ENCODE results near the gene DLGAP4. TPM values are rescaled to one million over a fixed set of nuclear protein-coding genes. Genes with fewer than 3 reads are reported as not detected.
A peak's percentile ranks its signal among the peaks of the same experiment; 100 is the strongest.
"Not testable (repeated sequence)": the region's sequence is repeated elsewhere in the genome, so short reads cannot be mapped to it uniquely, and the experiment has no call there.

Gene DLGAP4
- total RNA-seq, 2 experiments from 2014 or later: 27.0 to 27.5 TPM

DNA sequence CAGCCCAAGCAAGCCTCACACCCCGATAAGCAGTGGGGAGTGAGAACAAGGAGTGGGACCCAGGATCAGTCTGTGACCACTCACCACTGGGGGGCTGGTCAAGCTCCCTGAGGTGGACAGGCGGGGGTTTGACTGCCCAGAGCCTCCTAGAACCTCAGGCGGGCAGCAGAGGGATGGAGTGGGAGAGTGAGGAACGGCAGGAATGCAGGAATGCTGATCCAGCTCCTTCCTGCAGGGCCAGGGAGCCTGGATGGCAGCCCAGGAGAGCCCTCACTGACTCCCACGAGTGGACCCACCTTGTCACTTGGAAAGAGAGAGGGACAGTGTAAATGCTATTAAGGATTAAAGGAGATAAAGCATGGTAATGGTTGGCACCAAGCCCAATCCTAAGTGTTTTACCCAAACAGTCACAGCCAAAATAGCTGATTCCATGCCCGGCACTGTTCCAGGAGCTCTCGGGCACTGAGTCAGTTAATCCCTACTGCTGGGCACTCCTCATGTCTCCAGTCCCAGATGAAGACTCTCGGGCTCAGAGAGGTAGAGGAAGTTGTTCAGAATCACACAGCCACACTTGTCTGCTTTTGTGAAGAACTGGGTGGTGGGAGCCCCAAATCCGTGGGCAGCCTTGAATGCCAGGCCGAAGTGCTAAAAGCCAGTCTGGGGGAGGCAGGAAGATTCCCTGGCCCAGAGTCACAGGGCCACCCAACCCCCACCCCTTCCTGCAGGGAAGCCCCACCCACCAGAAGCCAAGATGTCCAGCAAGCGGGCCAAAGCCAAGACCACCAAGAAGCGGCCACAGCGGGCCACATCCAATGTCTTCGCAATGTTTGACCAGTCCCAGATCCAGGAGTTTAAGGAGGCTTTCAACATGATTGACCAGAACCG is 238.2 kb downstream of the DLGAP4 start:
- H3K4me1 Mint-ChIP-seq: peaks cover 2% of the 10 kb centered on the region
- no peaks in the 10 kb centered on the region for H3K27me3 Mint-ChIP-seq
- no peak overlapping the region for H3K27ac Mint-ChIP-seq
- no peak overlapping the region for H3K4me3 Mint-ChIP-seq
- no peaks in the 10 kb centered on the region for H3K36me3 Mint-ChIP-seq
- ATAC-seq (ENCODE audit: low read depth): no peak
- no peak for DNase-seq
- POLR2A ChIA-PET: interaction anchor here (0.6 kb wide), 2 partner anchors 52 to 551 kb away, joined by 3 to 5 read pairs; partner anchors contain the start of gene RBL1
- no peaks in the 10 kb centered on the region for H3K9me3 Mint-ChIP-seq

DNA sequence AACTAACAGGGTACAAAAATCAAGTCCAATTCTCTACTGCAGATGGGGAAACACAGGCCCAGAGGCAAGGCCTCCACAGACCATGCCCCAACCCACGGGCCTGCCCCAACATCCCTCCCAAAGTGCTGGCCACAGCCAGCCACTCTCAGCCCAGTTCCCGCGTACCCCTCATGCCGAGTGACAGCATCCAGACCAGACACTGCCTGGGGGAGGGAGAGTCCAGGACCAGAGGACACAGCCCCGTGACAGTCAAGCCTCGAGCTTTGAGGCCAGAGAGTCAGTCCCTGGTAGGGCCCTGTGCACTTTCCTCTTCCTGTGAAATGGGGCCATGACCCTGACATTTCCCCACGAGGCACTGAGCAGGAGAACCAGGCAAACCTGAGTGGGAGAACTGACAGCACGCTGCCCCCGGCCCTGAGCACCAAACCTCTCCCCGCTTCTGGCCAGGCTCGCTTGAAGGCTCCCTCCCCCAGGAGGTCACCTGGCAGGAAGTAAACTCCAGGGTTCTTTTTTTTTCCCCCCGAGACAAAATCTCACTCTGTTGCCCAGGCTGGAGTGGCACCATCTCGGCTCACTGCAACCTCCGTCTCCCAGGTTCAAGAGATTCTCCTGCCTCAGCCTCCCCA is 240.1 kb downstream of the DLGAP4 start:
- DNase-seq (no peak), ATAC-seq (ENCODE audit: low read depth) (no peak)
- Mint-ChIP-seq H3K9me3 (no peaks in the 10 kb centered on the region), H3K27me3 (no peaks in the 10 kb centered on the region), H3K4me3 (no peak overlapping the region), H3K4me1 (peaks cover 2% of the 10 kb centered on the region), H3K27ac (peak overlapping the region; percentile 48), H3K36me3 (no peaks in the 10 kb centered on the region)
- POLR2A ChIA-PET: no interaction called here

DNA sequence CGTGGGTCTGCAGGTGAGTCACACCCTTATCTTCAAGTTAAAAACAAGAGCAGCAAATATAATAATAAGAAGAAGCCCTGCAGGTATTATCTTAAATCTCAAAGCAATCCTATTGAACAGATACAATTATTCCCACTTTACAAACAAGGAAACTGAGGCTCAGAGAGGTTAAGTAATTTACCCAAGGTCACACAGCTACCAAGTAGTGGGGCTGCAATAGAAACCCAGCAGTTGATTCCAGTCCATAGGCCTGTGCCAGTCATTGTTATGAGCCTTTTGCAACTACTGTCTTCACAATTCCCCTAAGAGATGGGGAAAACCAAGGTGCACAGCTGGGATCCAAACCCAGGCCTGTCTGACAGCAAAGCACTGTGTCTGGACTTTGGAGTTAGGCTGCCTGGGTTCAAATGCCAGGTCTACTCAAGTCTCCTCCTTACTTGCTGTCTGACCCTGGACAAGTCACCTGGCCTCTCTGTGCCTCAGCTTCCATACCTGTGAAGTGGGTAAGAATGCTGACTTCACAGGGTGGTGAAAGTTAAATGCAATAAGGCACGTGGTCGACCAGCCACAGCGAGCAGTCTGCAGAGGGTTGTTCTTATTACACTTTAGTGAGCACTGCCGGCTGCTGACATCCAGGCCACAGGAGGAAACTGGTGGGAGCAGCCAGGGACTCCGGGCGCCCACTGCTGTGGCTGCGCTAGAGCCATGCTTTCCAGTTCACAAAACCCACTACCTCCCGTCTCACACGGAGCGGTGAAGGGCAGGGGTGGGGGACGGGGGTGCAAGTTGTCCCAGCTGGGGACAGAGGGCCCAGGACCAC is 241.3 kb downstream of the DLGAP4 start:
- no peaks in the 10 kb centered on the region for H3K36me3 Mint-ChIP-seq
- DNase-seq (no peak), ATAC-seq (ENCODE audit: low read depth) (no peak)
- no peaks in the 10 kb centered on the region for H3K9me3 Mint-ChIP-seq
- H3K4me3 Mint-ChIP-seq: no peak overlapping the region
- no peak overlapping the region for H3K27ac Mint-ChIP-seq
- POLR2A ChIA-PET: interaction anchor here (0.6 kb wide), 1 partner anchor 36 kb away, joined by 3 read pairs; no protein-coding TSS in a partner anchor
- H3K27me3 Mint-ChIP-seq: no peaks in the 10 kb centered on the region
- peaks cover 2% of the 10 kb centered on the region for H3K4me1 Mint-ChIP-seq

DNA sequence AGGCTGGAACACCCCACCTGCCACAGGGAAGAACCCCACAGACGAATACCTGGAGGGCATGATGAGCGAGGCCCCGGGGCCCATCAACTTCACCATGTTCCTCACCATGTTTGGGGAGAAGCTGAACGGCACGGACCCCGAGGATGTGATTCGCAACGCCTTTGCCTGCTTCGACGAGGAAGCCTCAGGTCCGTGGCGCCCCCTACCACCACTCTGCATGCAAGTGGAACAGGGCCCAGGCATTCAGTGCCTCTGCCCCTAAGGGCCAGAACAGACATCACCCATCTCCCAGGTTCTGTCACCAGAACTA is 241.8 kb downstream of the DLGAP4 start:
- no peaks in the 10 kb centered on the region for H3K27me3 Mint-ChIP-seq
- no peak overlapping the region for H3K27ac Mint-ChIP-seq
- ATAC-seq (ENCODE audit: low read depth) (no peak), DNase-seq (no peak)
- no peaks in the 10 kb centered on the region for H3K36me3 Mint-ChIP-seq
- H3K4me3 Mint-ChIP-seq: no peak overlapping the region
- peaks cover 2% of the 10 kb centered on the region for H3K4me1 Mint-ChIP-seq
- POLR2A ChIA-PET: no interaction called here
- H3K9me3 Mint-ChIP-seq: no peaks in the 10 kb centered on the region

DNA sequence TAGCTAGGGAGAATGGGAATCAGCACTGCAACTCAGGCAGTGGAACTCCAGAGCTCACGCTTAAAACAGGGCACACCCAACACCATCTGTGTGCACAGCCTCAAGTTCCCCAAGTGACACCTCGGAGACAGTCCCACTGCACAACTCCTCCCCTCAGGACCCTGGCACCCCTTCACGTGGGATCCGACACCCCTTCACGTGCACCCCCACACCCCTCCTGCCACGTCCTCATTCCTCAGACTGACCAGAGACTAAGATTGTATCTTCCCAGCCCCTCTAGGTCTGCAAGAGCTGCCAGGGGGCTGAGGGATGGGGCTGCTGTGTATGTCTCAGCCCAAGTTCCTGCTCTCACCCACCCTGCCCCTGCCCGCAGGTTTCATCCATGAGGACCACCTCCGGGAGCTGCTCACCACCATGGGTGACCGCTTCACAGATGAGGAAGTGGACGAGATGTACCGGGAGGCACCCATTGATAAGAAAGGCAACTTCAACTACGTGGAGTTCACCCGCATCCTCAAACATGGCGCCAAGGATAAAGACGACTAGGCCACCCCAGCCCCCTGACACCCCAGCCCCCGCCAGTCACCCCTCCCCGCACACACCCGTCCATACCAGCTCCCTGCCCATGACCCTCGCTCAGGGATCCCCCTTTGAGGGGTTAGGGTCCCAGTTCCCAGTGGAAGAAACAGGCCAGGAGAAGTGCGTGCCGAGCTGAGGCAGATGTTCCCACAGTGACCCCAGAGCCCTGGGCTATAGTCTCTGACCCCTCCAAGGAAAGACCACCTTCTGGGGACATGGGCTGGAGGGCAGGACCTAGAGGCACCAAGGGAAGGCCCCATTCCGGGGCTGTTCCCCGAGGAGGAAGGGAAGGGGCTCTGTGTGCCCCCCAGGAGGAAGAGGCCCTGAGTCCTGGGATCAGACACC is 242.8 kb downstream of the DLGAP4 start:
- no peak for ATAC-seq (ENCODE audit: low read depth)
- H3K4me3 Mint-ChIP-seq: no peak overlapping the region
- no peaks in the 10 kb centered on the region for H3K27me3 Mint-ChIP-seq
- H3K36me3 Mint-ChIP-seq: no peaks in the 10 kb centered on the region
- POLR2A ChIA-PET: no interaction called here
- DNase-seq: no peak
- H3K4me1 Mint-ChIP-seq: peaks cover 4% of the 10 kb centered on the region
- no peaks in the 10 kb centered on the region for H3K9me3 Mint-ChIP-seq
- no peak overlapping the region for H3K27ac Mint-ChIP-seq

DNA sequence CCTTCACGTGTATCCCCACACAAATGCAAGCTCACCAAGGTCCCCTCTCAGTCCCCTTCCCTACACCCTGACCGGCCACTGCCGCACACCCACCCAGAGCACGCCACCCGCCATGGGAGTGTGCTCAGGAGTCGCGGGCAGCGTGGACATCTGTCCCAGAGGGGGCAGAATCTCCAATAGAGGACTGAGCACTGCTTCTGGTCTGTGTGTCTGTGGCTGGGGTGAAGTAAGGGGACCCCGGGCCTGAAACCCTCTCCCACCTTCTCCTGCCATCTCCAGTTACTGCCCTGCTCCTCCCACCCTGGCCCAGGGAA is 243.4 kb downstream of the DLGAP4 start:
- Mint-ChIP-seq H3K9me3 (no peaks in the 10 kb centered on the region), H3K27ac (no peak overlapping the region), H3K27me3 (no peaks in the 10 kb centered on the region), H3K4me1 (peaks cover 4% of the 10 kb centered on the region), H3K4me3 (no peak overlapping the region), H3K36me3 (no peaks in the 10 kb centered on the region)
- ATAC-seq (ENCODE audit: low read depth) (no peak), DNase-seq (no peak)
- POLR2A ChIA-PET: no interaction called here

DNA sequence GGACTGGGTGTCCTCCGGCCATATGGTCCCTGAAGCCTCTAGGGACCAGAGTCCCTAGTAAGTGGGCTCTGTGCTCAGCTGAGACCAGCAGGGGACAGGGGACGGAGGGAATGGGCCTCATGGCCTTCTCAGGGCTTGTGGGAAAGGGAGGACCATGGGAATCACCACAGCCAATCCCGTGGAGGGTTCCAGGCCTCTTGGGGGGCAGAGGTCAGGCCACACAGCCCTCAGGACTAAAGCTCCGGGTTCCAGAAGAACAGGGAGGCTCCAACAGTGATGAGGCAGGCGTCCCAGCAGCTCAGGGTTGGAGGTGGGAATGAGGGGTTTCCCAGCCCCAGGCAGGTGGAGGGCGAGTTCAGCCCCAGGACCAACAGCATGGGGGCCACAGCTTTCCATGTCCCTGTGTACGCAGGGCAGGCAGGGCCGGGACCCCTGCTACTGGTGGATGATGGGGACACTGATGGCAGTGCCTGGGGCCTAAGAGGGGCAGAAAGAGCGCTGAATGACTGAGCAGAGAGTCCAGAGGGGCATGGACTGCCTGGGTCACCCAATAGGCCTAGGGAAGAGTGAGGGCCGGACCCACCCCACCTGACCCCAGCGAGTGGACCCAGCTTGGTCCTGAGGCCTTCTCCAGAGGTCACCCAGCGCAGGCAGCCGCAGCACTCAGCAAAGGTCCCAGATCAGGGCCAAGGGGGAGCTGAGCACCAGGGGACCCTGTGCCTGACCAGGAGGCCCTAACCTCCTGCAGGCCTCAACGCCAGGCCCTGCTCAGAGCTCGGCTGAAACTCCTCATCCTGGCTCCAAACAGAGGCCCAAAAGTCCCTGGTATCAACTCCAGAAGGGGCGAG is 244.0 kb downstream of the DLGAP4 start:
- peaks cover 4% of the 10 kb centered on the region for H3K4me1 Mint-ChIP-seq
- H3K9me3 Mint-ChIP-seq: no peaks in the 10 kb centered on the region
- no peak overlapping the region for H3K4me3 Mint-ChIP-seq
- H3K27me3 Mint-ChIP-seq: no peaks in the 10 kb centered on the region
- no peak overlapping the region for H3K27ac Mint-ChIP-seq
- no peak for DNase-seq
- no peaks in the 10 kb centered on the region for H3K36me3 Mint-ChIP-seq
- no peak for ATAC-seq (ENCODE audit: low read depth)
- POLR2A ChIA-PET: no interaction called here

DNA sequence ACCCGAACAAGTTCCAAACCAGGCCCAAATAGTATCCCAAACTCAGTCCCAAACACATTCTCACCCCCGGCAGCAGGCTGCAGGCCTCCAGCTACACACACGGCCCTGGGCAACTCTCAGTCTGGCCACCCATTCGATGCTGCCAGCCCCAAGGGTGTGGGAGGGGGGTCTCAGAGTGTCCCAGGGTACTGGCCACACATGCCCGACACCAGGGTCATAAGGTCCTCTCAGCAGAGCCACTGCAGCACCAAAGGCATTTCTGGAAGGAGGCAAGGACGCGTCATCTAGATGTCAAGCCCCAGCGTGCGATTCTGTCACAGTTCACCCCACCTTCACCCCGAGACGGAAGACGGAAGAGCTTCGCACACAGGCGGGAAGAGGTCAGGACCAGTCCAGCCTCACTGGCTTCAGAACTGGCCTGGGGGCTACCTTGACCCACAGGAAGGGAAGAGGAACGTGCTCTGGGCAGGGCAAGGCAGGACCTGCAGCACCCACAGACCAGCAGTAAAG is 244.7 kb downstream of the DLGAP4 start:
- H3K36me3 Mint-ChIP-seq: no peaks in the 10 kb centered on the region
- H3K27ac Mint-ChIP-seq: no peak overlapping the region
- ATAC-seq (ENCODE audit: low read depth): no peak
- no peak for DNase-seq
- H3K4me3 Mint-ChIP-seq: no peak overlapping the region
- no peaks in the 10 kb centered on the region for H3K9me3 Mint-ChIP-seq
- POLR2A ChIA-PET: no interaction called here
- H3K4me1 Mint-ChIP-seq: peaks cover 4% of the 10 kb centered on the region
- no peaks in the 10 kb centered on the region for H3K27me3 Mint-ChIP-seq

DNA sequence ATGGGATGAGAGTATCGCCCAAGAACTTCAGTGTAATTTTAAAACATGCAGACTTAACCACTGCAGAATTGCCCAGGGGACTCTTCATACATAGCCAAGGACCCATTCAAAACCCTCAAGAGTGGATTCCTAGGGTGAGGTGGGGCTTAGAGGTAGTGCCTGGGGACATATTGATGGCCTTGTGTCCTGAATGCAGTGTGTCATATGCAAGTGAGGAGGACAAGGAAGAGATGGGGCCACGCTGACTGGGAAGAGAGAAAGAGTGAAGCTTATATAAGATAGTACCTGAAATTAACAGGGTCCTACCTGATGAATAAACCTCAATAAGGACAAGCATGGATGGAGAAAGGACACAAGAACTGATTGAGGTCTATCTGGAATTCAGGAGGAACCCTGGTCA is 249.1 kb downstream of the DLGAP4 start:
- Mint-ChIP-seq H3K27ac (no peak overlapping the region), H3K9me3 (no peaks in the 10 kb centered on the region), H3K36me3 (no peaks in the 10 kb centered on the region), H3K4me3 (no peak overlapping the region), H3K27me3 (no peaks in the 10 kb centered on the region), H3K4me1 (peaks cover 11% of the 10 kb centered on the region)
- DNase-seq (no peak), ATAC-seq (ENCODE audit: low read depth) (no peak)
- POLR2A ChIA-PET: no interaction called here

DNA sequence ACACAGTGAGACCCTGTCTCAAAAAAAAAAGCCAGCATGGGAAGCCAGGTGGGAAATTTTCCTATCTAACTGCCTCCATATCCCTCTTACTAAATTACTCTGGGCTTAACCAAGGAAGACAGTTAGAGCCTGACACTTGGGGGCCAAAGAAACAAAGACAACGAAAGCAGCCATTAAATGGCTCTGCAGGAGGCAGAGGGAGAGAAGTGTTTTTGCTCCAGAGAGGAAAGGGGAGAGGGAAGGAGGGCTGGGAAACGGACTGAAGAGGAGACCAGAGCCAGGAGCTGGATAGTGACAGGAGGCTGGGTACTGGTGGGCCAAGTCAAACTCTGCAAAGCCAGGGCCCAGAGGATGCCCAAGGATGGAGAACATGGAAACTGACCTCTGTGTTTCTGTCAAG is 256.6 kb downstream of the DLGAP4 start:
- no peak for DNase-seq
- H3K36me3 Mint-ChIP-seq: peaks cover 22% of the 10 kb centered on the region
- H3K4me3 Mint-ChIP-seq: no peak overlapping the region
- ATAC-seq (ENCODE audit: low read depth): no peak
- H3K27me3 Mint-ChIP-seq: no peaks in the 10 kb centered on the region
- H3K27ac Mint-ChIP-seq: no peak overlapping the region
- peaks cover 11% of the 10 kb centered on the region for H3K9me3 Mint-ChIP-seq
- peaks cover 7% of the 10 kb centered on the region for H3K4me1 Mint-ChIP-seq
- POLR2A ChIA-PET: interaction anchor here (0.9 kb wide), 1 partner anchor 32 kb away, joined by 3 read pairs; no protein-coding TSS in a partner anchor

DNA sequence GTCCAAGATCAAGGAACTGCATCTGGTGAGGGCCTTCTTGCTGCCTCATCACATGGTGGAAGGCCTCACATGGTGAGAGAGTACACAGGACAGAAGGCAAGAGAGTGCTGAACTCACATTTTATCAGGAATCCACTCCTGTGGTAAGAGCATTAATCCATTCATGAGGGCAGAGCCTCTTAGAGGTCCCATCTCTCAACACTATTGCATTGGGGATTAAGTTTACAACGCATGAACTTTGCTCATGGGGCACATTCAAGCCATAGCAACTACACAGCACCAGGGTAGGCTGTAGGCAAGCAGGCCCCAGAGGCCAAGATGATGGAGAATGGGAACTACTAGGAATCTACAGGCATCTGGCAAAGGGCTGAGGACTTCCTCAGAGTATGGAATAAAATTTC is 257.2 kb downstream of the DLGAP4 start:
- Mint-ChIP-seq H3K9me3 (peaks cover 11% of the 10 kb centered on the region), H3K27ac (no peak overlapping the region), H3K27me3 (no peaks in the 10 kb centered on the region), H3K4me3 (no peak overlapping the region), H3K36me3 (peaks cover 22% of the 10 kb centered on the region), H3K4me1 (peaks cover 7% of the 10 kb centered on the region)
- POLR2A ChIA-PET: no interaction called here
- no peak for ATAC-seq (ENCODE audit: low read depth)
- no peak for DNase-seq

DNA sequence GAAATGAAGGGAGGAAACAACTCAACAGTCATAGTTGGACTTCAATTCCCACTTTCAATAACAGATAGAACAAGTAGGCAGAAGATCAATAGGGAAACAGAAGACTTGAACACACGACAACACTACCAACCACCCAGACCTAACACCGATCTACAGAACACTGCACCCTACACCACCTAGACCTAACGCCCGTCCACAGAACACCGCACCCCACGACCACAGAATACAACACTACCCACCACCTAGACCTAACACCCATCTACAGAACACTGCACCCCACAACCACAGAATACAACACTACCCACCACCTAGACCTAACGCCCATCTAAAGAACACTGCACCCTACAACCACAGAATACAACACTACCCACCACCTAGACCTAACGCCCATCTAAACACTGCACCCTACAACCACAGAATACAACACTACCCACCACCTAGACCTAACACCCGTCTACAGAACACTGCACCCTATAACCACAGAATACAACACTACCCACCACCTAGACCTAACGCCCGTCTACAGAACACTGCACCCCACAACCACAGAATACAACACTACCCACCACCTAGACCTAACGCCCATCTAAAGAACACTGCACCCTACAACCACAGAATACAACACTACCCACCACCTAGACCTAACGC is 258.1 kb downstream of the DLGAP4 start:
- H3K27ac Mint-ChIP-seq; H3K4me3 Mint-ChIP-seq; DNase-seq; H3K27me3 Mint-ChIP-seq; POLR2A ChIA-PET; H3K4me1 Mint-ChIP-seq; ATAC-seq (ENCODE audit: low read depth): not testable (repeated sequence)
- peaks cover 11% of the 10 kb centered on the region for H3K9me3 Mint-ChIP-seq
- peaks cover 22% of the 10 kb centered on the region for H3K36me3 Mint-ChIP-seq
